ENCODE results near the gene MRM3.

Gene MRM3

DNA sequence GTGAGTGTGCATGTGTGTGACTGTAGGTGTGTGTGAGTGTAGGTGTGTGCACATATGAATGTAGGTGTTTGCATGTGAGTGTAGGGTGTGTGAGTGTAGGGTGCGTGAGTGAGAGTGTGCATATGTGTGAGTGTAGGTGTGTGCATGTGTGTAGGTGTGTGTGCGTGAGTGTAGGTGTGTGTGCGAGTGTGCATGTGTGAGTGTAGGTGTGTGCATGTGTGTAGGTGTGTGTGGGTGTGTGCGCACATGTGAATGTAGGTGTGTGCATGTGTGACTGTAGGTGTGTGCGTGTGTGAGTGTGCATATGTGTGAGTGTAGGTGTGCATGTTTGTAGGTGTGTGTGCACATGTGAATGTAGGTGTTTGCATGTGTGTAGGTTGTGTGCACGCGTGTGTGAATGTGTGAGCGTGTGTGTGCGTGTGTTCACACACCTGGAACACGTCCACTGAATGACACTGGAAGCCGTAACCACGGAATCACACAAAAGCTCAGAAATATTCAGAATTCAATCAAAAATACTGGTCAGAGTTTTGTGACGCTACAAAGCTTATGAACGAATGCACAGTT is 30.6 kb downstream of the MRM3 start:
- no peak for DNase-seq (ENCODE audit: low read depth in 1 of 2, low spot score in 1 of 2)
- TF ChIP-seq SPI1 (IDR thresholded peaks at IDR 0.05; ENCODE audit: borderline replicate concordance, low read depth) (no peak), GABPA (IDR thresholded peaks at IDR 0.05; ENCODE audit: low read depth) (no peak), POLR2AphosphoS5 (IDR thresholded peaks at IDR 0.05; ENCODE audit: low read depth) (no peak)
- TF ChIP-seq, protein P1, sequence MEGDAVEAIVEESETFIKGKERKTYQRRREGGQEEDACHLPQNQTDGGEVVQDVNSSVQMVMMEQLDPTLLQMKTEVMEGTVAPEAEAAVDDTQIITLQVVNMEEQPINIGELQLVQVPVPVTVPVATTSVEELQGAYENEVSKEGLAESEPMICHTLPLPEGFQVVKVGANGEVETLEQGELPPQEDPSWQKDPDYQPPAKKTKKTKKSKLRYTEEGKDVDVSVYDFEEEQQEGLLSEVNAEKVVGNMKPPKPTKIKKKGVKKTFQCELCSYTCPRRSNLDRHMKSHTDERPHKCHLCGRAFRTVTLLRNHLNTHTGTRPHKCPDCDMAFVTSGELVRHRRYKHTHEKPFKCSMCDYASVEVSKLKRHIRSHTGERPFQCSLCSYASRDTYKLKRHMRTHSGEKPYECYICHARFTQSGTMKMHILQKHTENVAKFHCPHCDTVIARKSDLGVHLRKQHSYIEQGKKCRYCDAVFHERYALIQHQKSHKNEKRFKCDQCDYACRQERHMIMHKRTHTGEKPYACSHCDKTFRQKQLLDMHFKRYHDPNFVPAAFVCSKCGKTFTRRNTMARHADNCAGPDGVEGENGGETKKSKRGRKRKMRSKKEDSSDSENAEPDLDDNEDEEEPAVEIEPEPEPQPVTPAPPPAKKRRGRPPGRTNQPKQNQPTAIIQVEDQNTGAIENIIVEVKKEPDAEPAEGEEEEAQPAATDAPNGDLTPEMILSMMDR (IDR thresholded peaks at IDR 0.05; ENCODE audit: insufficient read depth, low read length): no peak
- TF ChIP-seq, protein P2, sequence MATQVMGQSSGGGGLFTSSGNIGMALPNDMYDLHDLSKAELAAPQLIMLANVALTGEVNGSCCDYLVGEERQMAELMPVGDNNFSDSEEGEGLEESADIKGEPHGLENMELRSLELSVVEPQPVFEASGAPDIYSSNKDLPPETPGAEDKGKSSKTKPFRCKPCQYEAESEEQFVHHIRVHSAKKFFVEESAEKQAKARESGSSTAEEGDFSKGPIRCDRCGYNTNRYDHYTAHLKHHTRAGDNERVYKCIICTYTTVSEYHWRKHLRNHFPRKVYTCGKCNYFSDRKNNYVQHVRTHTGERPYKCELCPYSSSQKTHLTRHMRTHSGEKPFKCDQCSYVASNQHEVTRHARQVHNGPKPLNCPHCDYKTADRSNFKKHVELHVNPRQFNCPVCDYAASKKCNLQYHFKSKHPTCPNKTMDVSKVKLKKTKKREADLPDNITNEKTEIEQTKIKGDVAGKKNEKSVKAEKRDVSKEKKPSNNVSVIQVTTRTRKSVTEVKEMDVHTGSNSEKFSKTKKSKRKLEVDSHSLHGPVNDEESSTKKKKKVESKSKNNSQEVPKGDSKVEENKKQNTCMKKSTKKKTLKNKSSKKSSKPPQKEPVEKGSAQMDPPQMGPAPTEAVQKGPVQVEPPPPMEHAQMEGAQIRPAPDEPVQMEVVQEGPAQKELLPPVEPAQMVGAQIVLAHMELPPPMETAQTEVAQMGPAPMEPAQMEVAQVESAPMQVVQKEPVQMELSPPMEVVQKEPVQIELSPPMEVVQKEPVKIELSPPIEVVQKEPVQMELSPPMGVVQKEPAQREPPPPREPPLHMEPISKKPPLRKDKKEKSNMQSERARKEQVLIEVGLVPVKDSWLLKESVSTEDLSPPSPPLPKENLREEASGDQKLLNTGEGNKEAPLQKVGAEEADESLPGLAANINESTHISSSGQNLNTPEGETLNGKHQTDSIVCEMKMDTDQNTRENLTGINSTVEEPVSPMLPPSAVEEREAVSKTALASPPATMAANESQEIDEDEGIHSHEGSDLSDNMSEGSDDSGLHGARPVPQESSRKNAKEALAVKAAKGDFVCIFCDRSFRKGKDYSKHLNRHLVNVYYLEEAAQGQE (IDR thresholded peaks at IDR 0.05; ENCODE audit: insufficient replicate concordance, low read depth): no peak
- H3K4me3 ChIP-seq (replicated peaks; ENCODE audit: insufficient read depth, low read length): no peak overlapping the region
- H3K27ac ChIP-seq (replicated peaks): no peak overlapping the region
- no peaks in the 10 kb centered on the region for H3K27me3 ChIP-seq (ENCODE audit: insufficient read depth, poor library complexity, severe bottlenecking)

DNA sequence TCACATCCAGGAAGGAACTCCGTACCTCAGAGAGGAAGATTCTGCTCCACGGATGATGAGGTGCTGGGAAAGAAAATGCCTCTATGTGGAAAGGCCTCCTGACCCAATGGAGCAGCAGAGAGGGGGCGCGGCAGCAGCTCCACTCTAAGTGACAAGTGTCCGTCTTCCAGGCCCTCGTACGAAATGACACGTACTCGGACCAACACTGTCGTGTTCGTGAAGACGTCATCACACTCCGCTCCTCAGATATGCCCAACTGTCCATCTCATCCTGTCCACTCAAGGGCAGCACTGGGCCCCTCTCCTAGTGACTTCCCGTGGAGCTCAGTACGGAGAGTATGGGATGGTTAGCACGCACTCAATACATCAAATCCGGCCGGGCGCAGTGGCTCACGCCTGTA is 32.2 kb downstream of the MRM3 start:
- H3K27me3 ChIP-seq (ENCODE audit: insufficient read depth, poor library complexity, severe bottlenecking): no peaks in the 10 kb centered on the region
- TF ChIP-seq GABPA (IDR thresholded peaks at IDR 0.05; ENCODE audit: low read depth): no peak
- TF ChIP-seq, protein P1 (IDR thresholded peaks at IDR 0.05; ENCODE audit: insufficient read depth, low read length): no peak
- TF ChIP-seq, protein P2 (IDR thresholded peaks at IDR 0.05; ENCODE audit: insufficient replicate concordance, low read depth): no peak
- no peak for TF ChIP-seq POLR2AphosphoS5 (IDR thresholded peaks at IDR 0.05; ENCODE audit: low read depth)
- TF ChIP-seq SPI1 (IDR thresholded peaks at IDR 0.05; ENCODE audit: borderline replicate concordance, low read depth): no peak
- no peak overlapping the region for H3K27ac ChIP-seq (replicated peaks)
- no peak for DNase-seq (ENCODE audit: low read depth in 1 of 2, low spot score in 1 of 2)
- H3K4me3 ChIP-seq (replicated peaks; ENCODE audit: insufficient read depth, low read length): no peak overlapping the region

DNA sequence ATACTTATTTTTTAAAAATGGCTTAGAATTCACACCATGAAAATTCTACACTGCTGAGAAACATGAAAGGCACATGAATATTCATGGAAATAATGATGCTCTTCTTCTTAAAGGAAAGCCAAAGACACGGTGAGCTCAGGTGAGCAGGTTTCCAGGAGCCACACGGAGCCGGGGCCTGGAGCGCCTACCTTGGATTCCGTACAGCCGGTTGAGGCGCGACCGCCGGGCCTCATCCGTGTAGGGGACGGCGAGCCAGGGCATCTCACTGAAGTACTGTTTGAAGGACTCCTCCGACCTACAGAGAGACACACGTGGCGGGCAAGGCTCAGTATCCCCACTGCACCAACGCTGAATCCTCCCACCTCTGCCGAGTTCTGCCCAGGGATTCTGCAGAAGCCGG is 37.1 kb downstream of the MRM3 start:
- DNase-seq (ENCODE audit: low read depth in 1 of 2, low spot score in 1 of 2): no peak
- H3K4me3 ChIP-seq (replicated peaks; ENCODE audit: insufficient read depth, low read length): no peak overlapping the region
- no peaks in the 10 kb centered on the region for H3K27me3 ChIP-seq (ENCODE audit: insufficient read depth, poor library complexity, severe bottlenecking)
- TF ChIP-seq, protein P1 (IDR thresholded peaks at IDR 0.05; ENCODE audit: insufficient read depth, low read length): no peak
- TF ChIP-seq, protein P2 (IDR thresholded peaks at IDR 0.05; ENCODE audit: insufficient replicate concordance, low read depth): no peak
- TF ChIP-seq GABPA (IDR thresholded peaks at IDR 0.05; ENCODE audit: low read depth) (no peak), POLR2AphosphoS5 (IDR thresholded peaks at IDR 0.05; ENCODE audit: low read depth) (no peak), SPI1 (IDR thresholded peaks at IDR 0.05; ENCODE audit: borderline replicate concordance, low read depth) (no peak)
- H3K27ac ChIP-seq (replicated peaks): no peak overlapping the region
